Measurements from ENCODE around the gene ASZ1.

The ASZ1 gene

GRCh38 chr7:117322741-117323304 is 104.5 kb downstream of the ASZ1 start, which contains the start of gene WNT2:
Gene WNT2, minus strand, starts transcription at chr7:117323058. Its CDS starts 69 bp downstream, at chr7:117322989.
- Histone ChIP-seq H3K9me3 (ENCODE audit: control insufficient read depth, low read length) (no peaks in the 10 kb centered on the region), H3K36me3 (ENCODE audit: control insufficient read depth, insufficient read depth, low read length) (no peaks in the 10 kb centered on the region), H3K4me1 (ENCODE audit: control insufficient read depth, insufficient read depth, low read length, poor library complexity, severe bottlenecking) (no peaks in the 10 kb centered on the region), H3K4me3 (ENCODE audit: insufficient read depth, low read depth, low read length, poor library complexity, severe bottlenecking) (no peak within 1 kb of the TSS), H3K27me3 (replicated peaks; ENCODE audit: control insufficient read depth, insufficient read depth, low read length, poor library complexity, severe bottlenecking) (peaks cover 4% of the 10 kb centered on the region), H3K27ac (ENCODE audit: insufficient read depth, low read length, poor library complexity, severe bottlenecking) (no peak within 1 kb of the TSS)
- no peak for DNase-seq

GRCh38 chr7:117320523-117320922 is 106.8 kb downstream of the ASZ1 start:
- DNase-seq: no peak
- Histone ChIP-seq H3K9me3 (ENCODE audit: control insufficient read depth, low read length) (no peaks in the 10 kb centered on the region), H3K27ac (ENCODE audit: insufficient read depth, low read length, poor library complexity, severe bottlenecking) (no peak overlapping the region), H3K27me3 (replicated peaks; ENCODE audit: control insufficient read depth, insufficient read depth, low read length, poor library complexity, severe bottlenecking) (peaks cover 4% of the 10 kb centered on the region), H3K4me3 (ENCODE audit: insufficient read depth, low read depth, low read length, poor library complexity, severe bottlenecking) (no peak overlapping the region), H3K36me3 (ENCODE audit: control insufficient read depth, insufficient read depth, low read length) (no peaks in the 10 kb centered on the region), H3K4me1 (ENCODE audit: control insufficient read depth, insufficient read depth, low read length, poor library complexity, severe bottlenecking) (no peaks in the 10 kb centered on the region)

- H3K36me3 ChIP-seq (ENCODE audit: control insufficient read depth, insufficient read depth, low read length): no peaks in the 10 kb centered on the region
- no peak for DNase-seq
- H3K27me3 ChIP-seq (replicated peaks; ENCODE audit: control insufficient read depth, insufficient read depth, low read length, poor library complexity, severe bottlenecking): peaks cover 4% of the 10 kb centered on the region
- no peak overlapping the region for H3K27ac ChIP-seq (ENCODE audit: insufficient read depth, low read length, poor library complexity, severe bottlenecking)
- no peak overlapping the region for H3K4me3 ChIP-seq (ENCODE audit: insufficient read depth, low read depth, low read length, poor library complexity, severe bottlenecking)
- H3K4me1 ChIP-seq (ENCODE audit: control insufficient read depth, insufficient read depth, low read length, poor library complexity, severe bottlenecking): no peaks in the 10 kb centered on the region
- H3K9me3 ChIP-seq (ENCODE audit: control insufficient read depth, low read length): no peaks in the 10 kb centered on the region
Measured at GRCh38 chr7:117319181-117319580, 108.1 kb downstream of the ASZ1 start.

GRCh38 chr7:117313582-117313981 is 113.7 kb downstream of the ASZ1 start:
- H3K27ac ChIP-seq (ENCODE audit: insufficient read depth, low read length, poor library complexity, severe bottlenecking): no peak overlapping the region
- H3K27me3 ChIP-seq (replicated peaks; ENCODE audit: control insufficient read depth, insufficient read depth, low read length, poor library complexity, severe bottlenecking): no peaks in the 10 kb centered on the region
- H3K36me3 ChIP-seq (ENCODE audit: control insufficient read depth, insufficient read depth, low read length): no peaks in the 10 kb centered on the region
- H3K4me3 ChIP-seq (ENCODE audit: insufficient read depth, low read depth, low read length, poor library complexity, severe bottlenecking): no peak overlapping the region
- H3K4me1 ChIP-seq (ENCODE audit: control insufficient read depth, insufficient read depth, low read length, poor library complexity, severe bottlenecking): no peaks in the 10 kb centered on the region
- no peak for DNase-seq
- no peaks in the 10 kb centered on the region for H3K9me3 ChIP-seq (ENCODE audit: control insufficient read depth, low read length)

All from effector memory CD4-positive, alpha-beta T cell (primary cell).